Thymus (tissue), 11 donors: Measurements from ENCODE around the gene TMEM179. TPM values are rescaled to one million over a fixed set of nuclear protein-coding genes. Genes with fewer than 3 reads are reported as not detected.

Experiments used
- DNase-seq, 9 donors: peaks; one replicate each; pipeline ENCODE4 v3.0.0-alpha.2; 2013; ENCODE audit warnings: low spot score in 9 of 9, low read depth in 6 of 9, missing footprints in 1 of 9
- H3K27ac ChIP-seq, 2 donors: one replicate each; pipeline ENCODE4 v1.5.1; 2013; ENCODE audit warnings: control low read depth in 1 of 2, low read depth in 1 of 2, low read length in 1 of 2, mild to moderate bottlenecking in 1 of 2, moderate library complexity in 1 of 2
- H3K27me3 ChIP-seq, 2 donors: one replicate each; pipeline ENCODE4 v1.5.1; 2013; ENCODE audit warnings: low read length in 1 of 2; ENCODE audit not compliant: control insufficient read depth in 2 of 2, insufficient read depth in 1 of 2
- H3K36me3 ChIP-seq, 2 donors: one replicate each; pipeline ENCODE4 v1.5.1; 2013; ENCODE audit warnings: low read length in 1 of 2, mild to moderate bottlenecking in 1 of 2, moderate library complexity in 1 of 2; ENCODE audit not compliant: control insufficient read depth in 2 of 2, insufficient read depth in 2 of 2
- H3K4me1 ChIP-seq, 2 donors: one replicate each; pipeline ENCODE4 v1.5.1; 2013; ENCODE audit warnings: low read length in 2 of 2; ENCODE audit not compliant: control insufficient read depth in 2 of 2, insufficient read depth in 2 of 2
- H3K4me3 ChIP-seq, 2 donors: one replicate each; pipeline ENCODE4 v1.5.1; 2013; ENCODE audit warnings: low read length in 2 of 2, control low read depth in 1 of 2, mild to moderate bottlenecking in 1 of 2
- H3K9me3 ChIP-seq, 2 donors: one replicate each; pipeline ENCODE4 v1.5.1; 2013; ENCODE audit warnings: low read length in 1 of 2, mild to moderate bottlenecking in 1 of 2; ENCODE audit not compliant: control insufficient read depth in 2 of 2, insufficient read depth in 1 of 2
- WGBS: extraction: QIAGEN DNeasy Blood & Tissue Kit; methylation state at CpG from one replicate; pipeline ENCODE4 v1.1.7; 2013; 5-methylcytosine and 5-hydroxymethylcytosine counted together
- polyA plus RNA-seq: library from polyadenylated mRNA; stranded (reverse); fragments of 200-250 nt; gene quantifications from one replicate; pipeline ENCODE4 v1.2.3, GENCODE V29; 2013
- total RNA-seq: library from RNA; stranded (reverse); fragments of 120-200 nt; gene quantifications from one replicate; pipeline ENCODE4 v1.2.4, GENCODE V29; 2013
- donor health status: healthy.

TMEM179 gene
- total and polyA plus RNA-seq, 2 donors = 0.09 to 0.23 TPM

GRCh38 chr14:104559028-104559803 is 45.4 kb downstream of the TMEM179 start:
- H3K4me1 ChIP-seq = no peaks in the 10 kb centered on the region
- no peaks in the 10 kb centered on the region for H3K9me3 ChIP-seq
- no peak overlapping the region for H3K27ac ChIP-seq
- H3K27me3 ChIP-seq = peaks cover 3 to 9% of the 10 kb centered on the region in 2 donors
- no peaks in the 10 kb centered on the region for H3K36me3 ChIP-seq
- 88% methylated on average over 15 of the region's 15 CpGs for WGBS
- DNase-seq = no peak
- H3K4me3 ChIP-seq = no peak overlapping the region

GRCh38 chr14:104558231-104559027 is 46.1 kb downstream of the TMEM179 start:
- H3K4me3 ChIP-seq = no peak overlapping the region
- H3K27me3 ChIP-seq = peaks cover 0 to 1% of the 10 kb centered on the region in 2 donors
- H3K9me3 ChIP-seq = no peaks in the 10 kb centered on the region
- H3K36me3 ChIP-seq = no peaks in the 10 kb centered on the region
- H3K4me1 ChIP-seq = no peaks in the 10 kb centered on the region
- H3K27ac ChIP-seq = no peak overlapping the region
- no peak for DNase-seq
- WGBS = 92% methylated on average over 16 of the region's 16 CpGs

GRCh38 chr14:104557766-104558165 is 46.8 kb downstream of the TMEM179 start:
- Histone ChIP-seq H3K9me3 (no peaks in the 10 kb centered on the region), H3K27me3 (no peaks in the 10 kb centered on the region), H3K4me3 (no peak overlapping the region), H3K27ac (no peak overlapping the region), H3K36me3 (no peaks in the 10 kb centered on the region), H3K4me1 (no peaks in the 10 kb centered on the region)
- WGBS = 100% methylated on average over 1 of the region's 1 CpG
- DNase-seq = no peak

- no peak overlapping the region for H3K4me3 ChIP-seq
- H3K9me3 ChIP-seq = no peaks in the 10 kb centered on the region
- H3K27ac ChIP-seq = no peak overlapping the region
- H3K4me1 ChIP-seq = no peaks in the 10 kb centered on the region
- 92% methylated on average over 5 of the region's 5 CpGs for WGBS
- DNase-seq = no peak
- H3K36me3 ChIP-seq = no peaks in the 10 kb centered on the region
- no peaks in the 10 kb centered on the region for H3K27me3 ChIP-seq
Observed at GRCh38 chr14:104557086-104557485, 47.5 kb downstream of the TMEM179 start.

- Histone ChIP-seq H3K27ac (no peak overlapping the region), H3K4me3 (no peak overlapping the region), H3K4me1 (no peaks in the 10 kb centered on the region), H3K9me3 (no peaks in the 10 kb centered on the region), H3K36me3 (no peaks in the 10 kb centered on the region), H3K27me3 (no peaks in the 10 kb centered on the region)
- no peak for DNase-seq
- 78% methylated on average over 13 of the region's 13 CpGs for WGBS
Observed at GRCh38 chr14:104556256-104557021, 48.1 kb downstream of the TMEM179 start.

GRCh38 chr14:104555430-104556255 is 48.9 kb downstream of the TMEM179 start:
- Histone ChIP-seq H3K9me3 (no peaks in the 10 kb centered on the region), H3K36me3 (no peaks in the 10 kb centered on the region), H3K27ac (no peak overlapping the region), H3K4me3 (no peak overlapping the region), H3K27me3 (no peaks in the 10 kb centered on the region), H3K4me1 (no peaks in the 10 kb centered on the region)
- DNase-seq = no peak
- WGBS = 94% methylated on average over 11 of the region's 11 CpGs

- H3K4me3 ChIP-seq = no peak overlapping the region
- H3K36me3 ChIP-seq = no peaks in the 10 kb centered on the region
- no peaks in the 10 kb centered on the region for H3K9me3 ChIP-seq
- H3K4me1 ChIP-seq = no peaks in the 10 kb centered on the region
- H3K27ac ChIP-seq = no peak overlapping the region
- 84% methylated on average over 26 of the region's 26 CpGs for WGBS
- no peaks in the 10 kb centered on the region for H3K27me3 ChIP-seq
- DNase-seq = no peak
Observed at GRCh38 chr14:104554608-104555429, 49.8 kb downstream of the TMEM179 start.

- 92% methylated on average over 12 of the region's 12 CpGs for WGBS
- no peak for DNase-seq
- Histone ChIP-seq H3K4me3 (no peak overlapping the region), H3K27ac (no peak overlapping the region), H3K9me3 (no peaks in the 10 kb centered on the region), H3K27me3 (no peaks in the 10 kb centered on the region), H3K36me3 (no peaks in the 10 kb centered on the region), H3K4me1 (no peaks in the 10 kb centered on the region)
Observed at GRCh38 chr14:104554088-104554607, 50.4 kb downstream of the TMEM179 start.
